Lung (tissue), 12 donors: ENCODE results near the gene PRDM16. TPM values are rescaled to one million over a fixed set of nuclear protein-coding genes. Genes with fewer than 3 reads are reported as not detected.

Experiments used
- ATAC-seq: fragments of 200-7000 bp; cut with Tn5 transposase; one replicate; pipeline ENCODE4 v1.9.1; 2020; ENCODE audit warnings: moderate number of reproducible peaks; ENCODE audit not compliant: insufficient read depth, low FRiP score
- DNase-seq, 3 donors: peaks; one replicate each; pipeline ENCODE4 v3.0.0-alpha.2; 2013 to 2017
- H3K27ac ChIP-seq, 2 donors: one replicate each; pipeline ENCODE4 v1.5.1; 2013; ENCODE audit warnings: mild to moderate bottlenecking in 2 of 2, moderate library complexity in 2 of 2, control low read depth in 1 of 2, inconsistent platforms in 1 of 2, low read depth in 1 of 2, low read length in 1 of 2
- H3K27me3 ChIP-seq, 3 donors: one replicate each; pipeline ENCODE4 v1.5.1; 2013; ENCODE audit warnings: low read length in 2 of 3; ENCODE audit not compliant: control insufficient read depth in 3 of 3, insufficient read depth in 3 of 3
- H3K36me3 ChIP-seq, 4 donors: one replicate each; pipeline ENCODE4 v1.5.1; 2013; ENCODE audit warnings: low read length in 4 of 4, mild to moderate bottlenecking in 1 of 4, moderate library complexity in 1 of 4; ENCODE audit not compliant: control insufficient read depth in 4 of 4, insufficient read depth in 4 of 4
- H3K4me1 ChIP-seq, 5 donors: one replicate each; pipeline ENCODE4 v1.5.1; 2013; ENCODE audit warnings: low read length in 5 of 5, mild to moderate bottlenecking in 2 of 5, moderate library complexity in 1 of 5; ENCODE audit not compliant: control insufficient read depth in 5 of 5, insufficient read depth in 5 of 5
- H3K4me3 ChIP-seq: one replicate; pipeline ENCODE4 v1.5.1; 2013; ENCODE audit warnings: mild to moderate bottlenecking, control low read depth, moderate library complexity
- H3K9ac ChIP-seq, 2 donors: one replicate each; pipeline ENCODE4 v1.5.1; 2013; ENCODE audit warnings: low read length in 2 of 2, control low read depth in 1 of 2; ENCODE audit not compliant: insufficient read depth in 1 of 2
- H3K9me3 ChIP-seq, 4 donors: one replicate each; pipeline ENCODE4 v1.5.1; 2013; ENCODE audit warnings: low read length in 3 of 4, mild to moderate bottlenecking in 1 of 4, moderate library complexity in 1 of 4; ENCODE audit not compliant: control insufficient read depth in 4 of 4, insufficient read depth in 3 of 4
- CTCF ChIP-seq: IDR thresholded peaks from 2 replicates; pipeline ENCODE4 v1.5.1; 2012; ENCODE audit warnings: mild to moderate bottlenecking; ENCODE audit errors: control extremely low read depth, extremely low read depth
- WGBS, 2 donors: extraction: QIAGEN DNeasy Blood & Tissue Kit; methylation state at CpG; one replicate each; pipeline ENCODE4 v1.1.7; 2013; 5-methylcytosine and 5-hydroxymethylcytosine counted together
- polyA plus RNA-seq, 2 donors: library from polyadenylated mRNA; stranded (reverse); fragments of 200-250 nt; gene quantifications; one replicate each; pipeline ENCODE4 v1.2.1, GENCODE V29; 2013
- total RNA-seq, 2 donors: library from RNA; depleted of rRNA in 1 of 2; stranded (reverse); fragments of >200 nt in 1 of 2; gene quantifications; one replicate each; pipeline ENCODE4 v1.2.1, GENCODE V29; 2014 to 2021
- donor health status: control.
- donor health status: control.
- donor health status: Bipolar disorder and iron deficiency.
- donor health status: healthy.
- donor health status: DM: yes; HTN: yes; CAD: no.

PRDM16 gene
- total and polyA plus RNA-seq, 4 donors: 2.4 to 36.5 (median 13.1) TPM

GRCh38 chr1:3030663-3031381, 38.2 kb upstream of the PRDM16 start:
- no peak for DNase-seq
- 86 to 90% methylated on average over 22 of the region's 22 CpGs for WGBS, 2 donors

DNA sequence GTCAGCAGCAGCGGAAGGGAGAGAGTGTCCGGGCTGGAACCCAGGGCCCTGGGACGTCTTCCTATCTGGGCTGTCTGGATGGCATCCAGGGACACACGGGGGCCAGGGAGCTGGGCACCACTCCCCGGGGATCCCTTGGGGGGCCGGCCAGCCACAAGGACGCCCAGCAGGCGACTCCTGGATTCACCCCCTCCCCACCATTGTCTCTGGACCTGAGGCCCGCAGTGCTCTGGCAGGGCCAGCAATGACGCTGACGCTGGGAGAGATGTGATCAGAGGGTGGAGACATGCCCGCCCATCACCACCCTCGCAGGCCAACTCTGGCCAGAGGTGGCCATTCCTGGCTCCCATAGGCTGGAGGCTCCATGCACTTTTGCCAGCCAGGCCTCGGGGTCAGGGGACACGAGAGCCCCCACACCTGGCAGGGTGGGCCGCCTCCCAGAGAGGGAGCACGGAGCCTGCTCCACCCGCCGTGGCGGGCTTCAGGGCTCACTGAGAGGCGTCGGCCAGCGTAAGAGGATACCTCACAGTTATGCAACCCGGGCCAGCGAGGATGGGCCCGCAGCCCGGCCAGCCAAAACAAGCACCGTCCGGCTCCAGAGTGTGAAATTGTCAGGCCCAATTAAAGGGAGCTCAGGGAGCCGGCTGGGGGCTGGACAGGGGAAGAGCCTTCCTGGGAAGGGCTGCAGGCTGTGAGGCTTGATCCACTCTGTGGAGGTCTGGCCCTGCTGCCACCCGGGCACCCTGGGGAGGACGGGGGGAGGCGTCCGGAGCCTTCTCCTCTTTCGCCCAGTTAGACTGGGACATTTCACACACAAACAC, 37.4 kb upstream of the PRDM16 start:
- Histone ChIP-seq H3K9ac (no peak overlapping the region), H3K27ac (no peak overlapping the region)

More at GRCh38 chr1:3030663-3031381, 38.2 kb upstream of the PRDM16 start:
- Histone ChIP-seq H3K36me3 (no peaks in the 10 kb centered on the region), H3K9me3 (peaks cover 0 to 2% (median 0%) of the 10 kb centered on the region in 4 donors), H3K9ac (no peak overlapping the region), H3K27me3 (peaks cover 4 to 24% (median 7%) of the 10 kb centered on the region in 3 donors), H3K4me1 (peaks cover 0 to 20% (median 0%) of the 10 kb centered on the region in 5 donors), H3K4me3 (no peak overlapping the region), H3K27ac (no peak overlapping the region)
- no peak for ATAC-seq
- no peak for TF ChIP-seq CTCF

DNA sequence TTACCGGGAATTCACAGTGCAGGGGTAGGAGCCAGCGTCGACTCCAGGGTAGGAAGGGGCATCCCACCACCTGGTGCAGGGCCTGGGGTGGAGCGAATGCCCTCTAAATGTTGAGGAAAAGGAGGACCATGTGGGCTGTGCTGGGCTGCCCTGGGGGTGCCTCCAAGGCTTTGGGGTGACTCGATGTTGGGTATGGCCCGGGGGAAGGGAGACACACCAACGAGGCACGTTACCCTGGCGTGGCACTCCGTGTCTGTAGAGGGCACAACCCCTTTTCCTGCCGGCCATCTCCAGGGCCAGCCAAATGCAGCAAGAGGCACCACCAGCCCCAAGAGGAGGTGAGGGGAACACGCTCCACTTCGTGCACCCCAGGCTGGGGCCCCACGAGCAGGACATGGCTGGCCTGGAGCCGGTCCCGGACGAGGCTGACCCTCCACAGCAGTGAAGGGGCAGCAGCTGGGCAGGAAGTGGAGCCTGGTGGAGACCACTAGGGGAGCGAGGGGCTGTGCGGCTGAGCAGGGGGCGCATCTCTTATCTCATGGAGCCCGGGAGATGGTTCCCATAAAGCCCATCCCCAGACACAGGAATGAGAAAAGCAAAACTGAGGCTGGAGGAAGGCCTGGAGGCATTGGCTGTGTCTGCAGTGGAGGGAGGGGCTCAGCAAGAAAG, 36.5 kb upstream of the PRDM16 start:
- H3K9ac ChIP-seq: no peak overlapping the region
- peaks cover 0 to 30% (median 0%) of the 10 kb centered on the region in 5 donors for H3K4me1 ChIP-seq
- peaks cover 0 to 24% (median 7%) of the 10 kb centered on the region in 3 donors for H3K27me3 ChIP-seq
- 82 to 89% methylated on average over 21 of the region's 21 CpGs for WGBS, 2 donors
- DNase-seq (peak in 1 of 3 donors; percentile 41), ATAC-seq (no peak)
- H3K27ac ChIP-seq: no peak overlapping the region
- no peak overlapping the region for H3K4me3 ChIP-seq
- no peaks in the 10 kb centered on the region for H3K36me3 ChIP-seq
- H3K9me3 ChIP-seq: no peaks in the 10 kb centered on the region
- no peak for TF ChIP-seq CTCF

More for the DNA sequence above, 37.4 kb upstream of the PRDM16 start:
- ATAC-seq (no peak), DNase-seq (peak; percentile 18 to 24 (median 24))
- H3K36me3 ChIP-seq: no peaks in the 10 kb centered on the region
- H3K4me1 ChIP-seq: peaks cover 0 to 28% (median 0%) of the 10 kb centered on the region in 5 donors
- H3K4me3 ChIP-seq: no peak overlapping the region
- peaks cover 2 to 24% (median 7%) of the 10 kb centered on the region in 3 donors for H3K27me3 ChIP-seq
- 78 to 91% methylated on average over 35 of the region's 35 CpGs for WGBS, 2 donors
- H3K9me3 ChIP-seq: no peaks in the 10 kb centered on the region
- no peak for TF ChIP-seq CTCF
